Right atrium auricular region (tissue), 2 donors: ENCODE measurements around the gene NF2. TPM values are rescaled to one million over a fixed set of nuclear protein-coding genes. Genes with fewer than 3 reads are reported as not detected.

ENCODE experiments used
- DNase-seq: peaks from one replicate; pipeline ENCODE4 v3.0.0-alpha.2; 2019; ENCODE audit warnings: low spot score
- H3K27ac ChIP-seq, 2 donors: fragments of 200-600 bp; sonication (generic); 1 replicate in 1 of 2; 2 replicates in 1 of 2; pipeline ENCODE4 v1.5.1; 2016 to 2019
- H3K27me3 ChIP-seq, 2 donors: fragments of 200-600 bp; sonication (generic); one replicate each; pipeline versions ENCODE4 v1.5.1 to v1.6.0; 2017 to 2019
- H3K36me3 ChIP-seq: fragments of 200-600 bp; sonication (generic); one replicate; pipeline ENCODE4 v1.5.1; 2016
- H3K4me1 ChIP-seq, 2 donors: fragments of 200-600 bp; sonication (generic); one replicate each; pipeline versions ENCODE4 v1.5.1 to v1.6.0; 2017 to 2019
- H3K4me3 ChIP-seq, 2 donors: fragments of 200-600 bp; sonication (generic); 1 replicate in 1 of 2; 2 replicates in 1 of 2; pipeline ENCODE4 v1.5.1; 2017 to 2019; ENCODE audit warnings: mild to moderate bottlenecking in 1 of 2, moderate library complexity in 1 of 2
- H3K9me3 ChIP-seq, 2 donors: fragments of 200-600 bp; sonication (generic); one replicate each; pipeline ENCODE4 v1.5.1; 2019
- total RNA-seq, 2 donors: library from RNA; depleted of rRNA; stranded (reverse); fragments of >200 nt; gene quantifications; one replicate each; pipeline ENCODE4 v1.1.0, GENCODE V29; 2016
- TF ChIP-seq, protein P1 (sequence below), 2 donors: fragments of 200-600 bp; sonication (generic); IDR thresholded peaks; one replicate each; pipeline ENCODE4 v1.5.1; 2019; ENCODE audit warnings: antibody characterized with exemption in 2 of 2

Gene NF2
- total RNA-seq, 2 donors from 2014 or later: 45.8 to 52.5 TPM

- H3K27ac ChIP-seq: no peak overlapping the region
- DNase-seq: no peak
- H3K4me1 ChIP-seq: peaks cover 0 to 26% of the 10 kb centered on the region in 2 donors
Measured at GRCh38 chr22:29702931-29703501, 99.6 kb downstream of the NF2 start.

GRCh38 chr22:29703569-29704195 lies 100.2 kb downstream of the NF2 start:
- no peak for DNase-seq
- H3K9me3 ChIP-seq: no peaks in the 10 kb centered on the region
- H3K4me3 ChIP-seq: no peak overlapping the region
- H3K27ac ChIP-seq: no peak overlapping the region
- TF ChIP-seq, protein P1, sequence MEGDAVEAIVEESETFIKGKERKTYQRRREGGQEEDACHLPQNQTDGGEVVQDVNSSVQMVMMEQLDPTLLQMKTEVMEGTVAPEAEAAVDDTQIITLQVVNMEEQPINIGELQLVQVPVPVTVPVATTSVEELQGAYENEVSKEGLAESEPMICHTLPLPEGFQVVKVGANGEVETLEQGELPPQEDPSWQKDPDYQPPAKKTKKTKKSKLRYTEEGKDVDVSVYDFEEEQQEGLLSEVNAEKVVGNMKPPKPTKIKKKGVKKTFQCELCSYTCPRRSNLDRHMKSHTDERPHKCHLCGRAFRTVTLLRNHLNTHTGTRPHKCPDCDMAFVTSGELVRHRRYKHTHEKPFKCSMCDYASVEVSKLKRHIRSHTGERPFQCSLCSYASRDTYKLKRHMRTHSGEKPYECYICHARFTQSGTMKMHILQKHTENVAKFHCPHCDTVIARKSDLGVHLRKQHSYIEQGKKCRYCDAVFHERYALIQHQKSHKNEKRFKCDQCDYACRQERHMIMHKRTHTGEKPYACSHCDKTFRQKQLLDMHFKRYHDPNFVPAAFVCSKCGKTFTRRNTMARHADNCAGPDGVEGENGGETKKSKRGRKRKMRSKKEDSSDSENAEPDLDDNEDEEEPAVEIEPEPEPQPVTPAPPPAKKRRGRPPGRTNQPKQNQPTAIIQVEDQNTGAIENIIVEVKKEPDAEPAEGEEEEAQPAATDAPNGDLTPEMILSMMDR (IDR thresholded peaks at IDR 0.05): no peak
- H3K27me3 ChIP-seq: peaks cover 0 to 10% of the 10 kb centered on the region in 2 donors
- H3K36me3 ChIP-seq: no peaks in the 10 kb centered on the region
- H3K4me1 ChIP-seq: peaks cover 0 to 26% of the 10 kb centered on the region in 2 donors

More at GRCh38 chr22:29702931-29703501, 99.6 kb downstream of the NF2 start:
- Histone ChIP-seq H3K36me3 (no peaks in the 10 kb centered on the region), H3K9me3 (no peaks in the 10 kb centered on the region), H3K4me3 (no peak overlapping the region), H3K27me3 (peaks cover 0 to 10% of the 10 kb centered on the region in 2 donors)
- TF ChIP-seq, protein P1 (IDR thresholded peaks at IDR 0.05): no peak

- TF ChIP-seq, protein P1 (IDR thresholded peaks at IDR 0.05): no peak
- H3K4me3 ChIP-seq: no peak overlapping the region
- H3K27me3 ChIP-seq: peaks cover 0 to 10% of the 10 kb centered on the region in 2 donors
- no peaks in the 10 kb centered on the region for H3K36me3 ChIP-seq
- peaks cover 0 to 26% of the 10 kb centered on the region in 2 donors for H3K4me1 ChIP-seq
- H3K27ac ChIP-seq: no peak overlapping the region
- no peak for DNase-seq
- H3K9me3 ChIP-seq: no peaks in the 10 kb centered on the region
Measured at GRCh38 chr22:29704528-29705285, 101.3 kb downstream of the NF2 start.

DNA sequence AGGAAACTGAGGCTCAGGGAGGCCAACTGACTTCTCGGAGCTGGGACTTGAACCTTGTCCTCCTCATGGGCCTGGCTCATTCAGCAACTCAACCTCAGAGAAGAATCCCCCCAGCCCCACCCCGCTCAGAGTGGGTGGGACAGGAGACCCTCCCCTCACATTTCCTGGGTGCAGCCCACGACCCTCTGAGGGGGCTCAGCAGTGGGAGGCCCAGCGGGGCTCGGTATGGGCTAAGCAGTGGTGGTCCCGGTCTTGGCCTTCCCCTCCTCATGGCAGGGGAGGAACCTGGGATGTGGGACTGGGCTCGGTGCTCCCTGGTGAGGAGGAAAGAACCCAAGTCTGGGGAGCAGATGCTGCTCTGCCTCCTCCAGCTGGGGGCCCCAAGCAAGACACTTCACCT lies 102.2 kb downstream of the NF2 start:
- Histone ChIP-seq H3K27me3 (peaks cover 0 to 10% of the 10 kb centered on the region in 2 donors), H3K4me3 (no peak overlapping the region), H3K27ac (no peak overlapping the region), H3K9me3 (no peaks in the 10 kb centered on the region), H3K4me1 (peaks cover 0 to 26% of the 10 kb centered on the region in 2 donors), H3K36me3 (no peaks in the 10 kb centered on the region)
- TF ChIP-seq, protein P1 (IDR thresholded peaks at IDR 0.05): no peak
- DNase-seq: no peak

DNA sequence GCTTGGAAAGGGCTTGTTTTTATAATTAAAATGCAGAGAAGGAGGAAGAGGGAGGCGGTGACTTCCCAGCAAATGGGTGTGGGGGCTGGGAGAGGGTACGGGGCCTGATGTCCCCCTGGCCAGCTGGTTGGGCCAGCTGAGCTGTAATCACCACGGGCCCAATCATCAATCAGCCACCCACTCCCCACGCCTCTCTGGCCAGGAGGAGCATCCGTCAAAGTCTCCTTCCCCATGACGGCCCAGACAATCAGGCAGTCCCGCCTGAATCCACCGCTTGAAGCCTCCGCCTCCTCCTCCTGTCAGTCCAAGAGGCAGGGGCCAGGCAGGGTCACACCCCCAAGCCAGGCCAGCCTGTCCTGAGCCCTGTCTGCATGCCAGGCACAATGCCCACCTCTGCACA lies 103.1 kb downstream of the NF2 start:
- Histone ChIP-seq H3K27ac (no peak overlapping the region), H3K36me3 (no peaks in the 10 kb centered on the region), H3K9me3 (no peaks in the 10 kb centered on the region), H3K27me3 (peaks cover 0 to 10% of the 10 kb centered on the region in 2 donors), H3K4me3 (no peak overlapping the region), H3K4me1 (peaks cover 0 to 26% of the 10 kb centered on the region in 2 donors)
- TF ChIP-seq, protein P1 (IDR thresholded peaks at IDR 0.05): no peak
- no peak for DNase-seq
